Stimulated activated CD8-positive, alpha-beta memory T cell treated with anti-CD3 and anti-CD28 coated beads, Interleukin-15, amount 100 ng/mL, for 24 hours (primary cell): ENCODE results near the gene ANKRD55.
"Not testable (repeated sequence)": the region's sequence is repeated elsewhere in the genome, so short reads cannot be mapped to it uniquely, and the experiment has no call there.

Experiments
- DNase-seq: peaks from one replicate; pipeline ENCODE4 v3.0.0-alpha.2; 2020; ENCODE audit warnings: low read depth

The ANKRD55 gene

DNA sequence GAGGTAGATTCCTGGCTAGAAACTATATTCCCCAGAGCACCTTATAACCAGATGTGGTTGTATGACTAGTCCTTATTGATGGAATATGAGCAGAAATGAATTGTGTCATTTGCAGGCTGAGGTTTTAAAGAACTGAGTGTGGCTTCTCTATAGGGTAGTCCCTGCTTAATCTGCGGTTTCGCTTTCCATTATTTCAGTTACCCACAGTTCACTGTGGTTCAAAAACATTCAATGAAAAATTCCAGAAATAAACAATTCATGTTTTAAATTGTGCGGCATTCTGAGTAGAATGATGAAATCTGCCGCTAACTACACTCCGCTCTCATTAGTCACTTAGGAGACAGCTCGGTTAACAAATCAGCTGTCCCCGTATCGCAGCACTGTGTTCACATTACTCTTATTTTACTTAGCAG lies 65.1 kb downstream of the ANKRD55 start:
- DNase-seq: no peak

DNA sequence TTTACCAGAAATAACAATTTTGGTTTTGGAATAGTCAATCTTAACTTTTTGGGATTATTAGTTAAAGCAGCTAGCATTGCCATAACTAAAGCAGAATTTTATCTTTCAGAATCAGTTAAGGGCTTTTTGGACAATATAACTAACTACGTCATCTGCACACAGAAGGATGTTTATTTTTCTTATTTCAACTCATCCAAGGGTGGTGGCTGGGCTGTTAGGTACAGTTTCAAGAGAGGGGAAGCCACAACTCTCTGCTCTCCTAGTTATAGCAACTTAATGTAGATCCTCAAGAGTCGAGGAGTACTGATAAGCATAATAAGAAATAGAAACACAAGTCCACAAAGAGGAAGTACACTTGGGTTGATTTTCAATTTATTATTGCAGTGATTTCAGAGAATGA lies 65.6 kb downstream of the ANKRD55 start:
- no peak for DNase-seq

DNA sequence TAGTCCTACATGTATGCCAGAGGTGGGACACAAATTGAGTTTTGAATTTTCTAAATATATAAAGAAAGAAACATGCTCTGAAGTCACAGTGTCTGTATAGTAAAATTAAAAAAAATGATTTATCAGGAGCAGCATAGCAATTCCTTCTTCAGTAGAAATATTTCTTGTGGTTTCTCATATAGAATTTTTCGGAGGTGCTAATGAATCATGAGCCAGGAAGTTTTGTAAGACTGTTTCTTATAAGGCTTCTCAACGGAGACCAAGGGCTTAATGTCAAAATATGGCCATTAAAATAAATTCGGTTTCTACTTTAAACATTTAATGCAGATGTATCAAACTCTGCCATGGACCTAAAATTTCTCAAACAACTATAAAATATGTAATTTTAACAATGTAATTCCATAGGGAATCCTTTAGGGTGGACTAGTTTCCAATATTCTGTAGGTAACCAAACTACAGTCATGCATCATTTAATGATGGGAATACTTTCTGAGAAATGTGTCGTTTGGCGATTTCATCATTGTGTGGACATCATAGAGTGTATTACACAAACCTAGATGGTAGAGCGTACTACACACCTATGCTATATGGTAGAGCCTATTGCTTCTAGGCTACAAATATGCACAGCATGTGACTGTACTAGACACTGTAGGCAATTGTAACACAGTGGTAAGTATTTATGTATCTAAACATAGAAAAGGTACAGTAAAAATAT lies 66.3 kb downstream of the ANKRD55 start:
- DNase-seq: no peak

DNA sequence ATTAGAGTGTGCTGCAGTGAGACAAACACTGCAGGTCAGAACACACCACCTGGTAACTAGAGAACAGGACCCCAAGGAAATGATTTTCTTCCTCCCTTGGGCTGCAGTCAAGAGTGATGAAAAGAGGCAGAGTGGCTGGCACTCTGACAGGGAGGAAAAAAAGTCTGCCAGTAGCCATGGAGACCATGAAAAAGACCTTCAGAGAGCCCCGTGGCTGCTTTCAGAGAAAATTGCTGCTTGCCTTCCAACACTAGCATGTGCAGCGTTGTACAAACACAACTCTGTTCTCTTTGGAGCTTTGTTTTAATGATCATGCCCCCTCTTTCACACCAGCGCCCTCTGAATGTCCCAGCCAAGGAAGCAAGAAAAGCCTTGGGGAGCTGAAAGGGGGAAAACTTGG lies 68.8 kb downstream of the ANKRD55 start:
- no peak for DNase-seq

DNA sequence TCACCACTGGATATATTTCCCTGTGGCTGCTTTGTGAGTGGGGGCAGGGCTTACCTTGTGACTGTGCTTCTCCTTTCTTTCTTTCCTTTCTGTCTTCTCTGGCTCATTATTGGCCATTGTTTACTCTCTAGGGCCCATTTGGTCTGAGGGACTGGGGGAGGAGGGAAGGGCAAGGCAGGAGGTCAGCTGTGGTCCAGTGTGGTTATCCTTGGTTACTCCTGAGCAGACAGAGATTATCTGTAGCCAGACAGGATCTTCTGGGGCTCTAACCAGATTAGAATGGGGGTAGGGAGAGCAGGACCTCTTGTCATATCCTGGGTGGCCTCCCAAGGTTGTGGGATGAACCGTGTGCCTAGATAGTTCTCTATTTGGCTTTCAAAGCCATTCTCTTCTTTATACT lies 71.2 kb downstream of the ANKRD55 start:
- no peak for DNase-seq

DNA sequence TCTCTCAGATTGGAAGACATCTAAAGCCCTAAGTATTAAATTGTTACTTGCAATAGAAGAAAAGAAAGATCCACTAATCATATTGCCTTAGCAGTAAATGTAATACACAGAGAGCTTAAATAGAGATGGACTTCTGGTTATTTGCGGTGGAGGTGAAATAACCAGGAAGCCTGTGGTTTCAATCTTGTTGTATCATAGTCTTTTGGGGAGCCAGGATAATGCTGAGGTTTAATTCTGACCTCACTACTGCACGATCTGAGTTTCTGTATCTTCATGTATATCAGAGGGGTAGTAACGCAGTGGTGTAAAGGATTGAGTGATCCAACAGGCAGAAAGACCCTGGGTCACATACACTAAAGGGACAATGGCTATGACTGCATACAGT lies 71.7 kb downstream of the ANKRD55 start:
- no peak for DNase-seq

DNA sequence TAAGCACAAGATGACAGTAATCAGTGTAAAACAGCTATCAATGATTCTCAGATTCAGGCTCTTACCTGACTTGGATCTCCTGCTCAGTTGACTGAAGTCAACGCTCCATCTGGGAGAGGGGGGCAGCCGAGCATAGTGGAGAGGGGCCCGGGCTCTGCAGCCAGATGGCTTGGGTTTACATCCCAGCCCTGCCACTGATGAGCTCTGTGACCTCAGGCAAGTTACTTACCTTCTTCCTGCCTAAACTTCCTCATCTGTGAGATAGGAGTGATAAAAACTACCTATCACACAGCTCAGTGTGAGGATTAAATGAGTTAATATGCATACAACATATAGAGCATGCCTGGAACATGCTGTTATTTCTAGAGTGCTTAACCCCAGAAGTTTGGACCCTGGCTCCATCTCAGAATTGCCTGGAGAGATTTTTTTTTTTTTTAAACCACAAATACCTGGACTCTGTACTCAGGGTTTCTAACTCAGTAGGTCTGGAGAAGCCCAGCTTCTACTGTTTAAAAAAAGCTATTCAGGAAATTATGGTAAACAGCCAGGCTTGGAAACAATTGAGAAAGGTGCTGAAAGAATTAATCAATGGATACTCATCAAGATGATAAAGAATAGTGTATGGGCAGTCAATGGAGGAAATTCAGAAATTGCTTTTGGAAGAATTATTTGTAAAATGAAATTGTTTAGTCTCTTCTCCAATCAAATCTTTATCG lies 72.2 kb downstream of the ANKRD55 start:
- DNase-seq: no peak

DNA sequence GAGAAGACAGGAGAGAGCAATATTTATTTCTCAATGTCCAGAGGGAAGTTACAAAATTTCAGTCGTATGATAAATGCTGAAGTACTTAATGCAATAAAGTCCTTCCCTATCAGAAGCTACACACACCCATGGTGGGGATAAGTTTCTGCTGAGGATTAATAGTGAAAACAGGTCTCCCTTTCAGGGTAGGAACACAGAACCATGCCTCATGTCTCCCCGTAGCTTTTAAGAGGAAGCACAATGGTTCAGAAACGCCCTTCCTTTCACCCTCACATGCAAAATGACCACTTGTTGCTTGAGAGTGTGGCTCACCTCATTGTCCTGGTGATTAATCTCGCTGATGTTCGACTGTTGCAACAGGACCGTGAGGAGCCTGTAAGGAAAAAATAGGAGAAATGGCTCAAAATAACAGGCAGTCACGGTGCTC lies 73.6 kb downstream of the ANKRD55 start:
- no peak for DNase-seq

DNA sequence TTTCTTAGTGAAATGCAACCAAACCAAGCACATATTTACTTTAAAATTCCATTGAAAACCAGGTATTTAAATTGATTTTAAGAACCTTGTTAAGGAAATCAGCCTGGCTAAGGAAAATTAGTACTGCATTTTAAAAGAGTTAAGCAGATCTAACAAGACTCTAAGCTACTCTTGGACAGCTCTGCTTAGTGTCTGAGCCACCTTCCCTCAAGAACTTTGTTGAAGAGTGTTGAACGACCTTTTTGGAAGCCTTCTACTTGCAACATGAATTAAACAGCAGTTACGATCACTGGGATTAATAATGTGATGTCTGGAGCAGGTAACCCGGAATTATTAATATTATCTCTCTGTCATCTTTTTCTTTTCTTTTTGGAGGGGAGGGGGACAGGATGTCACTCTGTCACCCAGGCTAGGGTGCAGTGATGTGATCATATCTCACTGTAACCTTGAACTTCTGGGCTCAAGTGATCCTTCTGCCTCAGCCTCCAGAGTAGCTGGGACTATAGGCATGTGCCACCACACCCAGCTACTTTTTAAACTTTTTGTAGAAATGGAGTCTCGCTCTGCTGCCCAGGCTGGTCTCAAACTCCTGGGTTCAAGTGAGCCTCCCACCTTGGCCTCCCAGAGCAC lies 74.7 kb downstream of the ANKRD55 start:
- no peak for DNase-seq

DNA sequence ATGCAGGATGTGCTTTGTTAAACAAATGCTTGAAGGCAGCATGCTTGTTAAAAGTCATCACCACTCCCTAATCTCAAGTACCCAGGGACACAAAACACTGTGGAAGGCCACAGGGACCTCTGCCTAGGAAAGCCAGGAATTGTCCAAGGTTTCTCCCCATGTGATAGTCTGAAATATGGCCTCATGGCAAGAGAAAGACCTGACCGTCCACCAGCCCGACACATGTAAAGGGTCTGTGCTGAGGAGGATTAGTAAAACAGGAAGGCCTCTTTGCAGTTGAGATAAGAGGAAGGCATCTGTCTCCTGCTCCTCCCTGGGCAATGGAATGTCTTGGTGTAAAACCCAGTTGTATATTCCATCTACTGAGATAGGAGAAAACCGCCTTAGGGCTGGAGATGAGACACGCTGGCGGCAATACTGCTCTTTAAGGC lies 75.9 kb downstream of the ANKRD55 start:
- DNase-seq: not testable (repeated sequence)

DNA sequence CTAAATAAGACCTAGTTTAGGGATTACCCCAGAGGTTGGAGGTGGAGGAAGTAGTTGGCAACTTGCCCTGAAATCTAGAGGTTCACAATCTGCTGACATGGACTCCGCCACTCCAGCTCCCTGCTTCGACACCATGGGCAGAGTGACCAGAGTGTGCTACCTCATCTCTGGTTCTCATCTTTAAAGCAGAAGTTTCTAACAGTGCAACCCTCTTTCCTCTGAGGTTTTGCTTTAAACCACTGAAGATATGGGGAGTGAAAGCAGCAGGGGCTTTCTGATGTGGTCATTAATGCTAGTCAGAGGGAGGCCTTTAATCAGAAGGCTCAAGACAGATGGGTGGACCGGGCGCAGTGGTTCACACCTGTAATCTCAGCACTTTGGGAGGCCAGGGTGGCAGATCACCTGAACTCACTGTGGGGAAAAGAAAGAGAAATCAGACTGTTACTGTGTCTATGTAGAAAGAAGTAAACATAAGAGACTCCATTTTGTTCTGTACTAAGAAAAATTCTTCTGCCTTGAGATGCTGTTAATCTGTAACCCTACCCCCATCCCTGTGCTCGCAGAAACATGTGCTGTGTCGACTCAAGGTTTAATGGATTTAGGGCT lies 76.4 kb downstream of the ANKRD55 start:
- DNase-seq: not testable (repeated sequence)

DNA sequence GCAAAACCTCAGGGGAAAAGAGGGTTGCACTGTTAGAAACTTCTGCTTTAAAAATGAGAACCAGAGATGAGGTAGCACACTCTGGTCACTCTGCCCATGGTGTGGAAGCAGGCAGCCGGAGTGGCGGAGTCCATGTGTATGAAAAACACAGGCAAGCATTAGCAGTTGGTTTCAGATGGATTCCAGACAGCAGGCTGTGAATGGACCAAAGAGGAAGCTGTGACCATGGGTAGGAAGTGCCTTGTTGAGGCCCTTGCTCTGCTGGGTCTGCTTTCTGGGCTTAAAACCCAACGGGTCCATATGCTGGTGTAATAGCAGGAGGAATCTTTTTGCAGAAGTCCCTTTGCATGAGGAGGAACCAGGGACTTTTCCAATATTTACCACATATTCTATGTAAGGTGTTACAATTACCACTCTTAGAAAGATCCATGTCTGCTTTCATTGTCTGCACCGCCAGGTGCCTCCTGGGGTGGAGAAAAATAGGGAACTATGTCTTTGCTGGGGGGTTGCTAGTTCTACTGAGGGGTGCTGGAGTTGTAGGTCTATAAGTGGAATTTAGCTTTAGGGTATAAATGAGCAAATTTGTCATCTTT lies 77.0 kb downstream of the ANKRD55 start:
- DNase-seq: no peak

DNA sequence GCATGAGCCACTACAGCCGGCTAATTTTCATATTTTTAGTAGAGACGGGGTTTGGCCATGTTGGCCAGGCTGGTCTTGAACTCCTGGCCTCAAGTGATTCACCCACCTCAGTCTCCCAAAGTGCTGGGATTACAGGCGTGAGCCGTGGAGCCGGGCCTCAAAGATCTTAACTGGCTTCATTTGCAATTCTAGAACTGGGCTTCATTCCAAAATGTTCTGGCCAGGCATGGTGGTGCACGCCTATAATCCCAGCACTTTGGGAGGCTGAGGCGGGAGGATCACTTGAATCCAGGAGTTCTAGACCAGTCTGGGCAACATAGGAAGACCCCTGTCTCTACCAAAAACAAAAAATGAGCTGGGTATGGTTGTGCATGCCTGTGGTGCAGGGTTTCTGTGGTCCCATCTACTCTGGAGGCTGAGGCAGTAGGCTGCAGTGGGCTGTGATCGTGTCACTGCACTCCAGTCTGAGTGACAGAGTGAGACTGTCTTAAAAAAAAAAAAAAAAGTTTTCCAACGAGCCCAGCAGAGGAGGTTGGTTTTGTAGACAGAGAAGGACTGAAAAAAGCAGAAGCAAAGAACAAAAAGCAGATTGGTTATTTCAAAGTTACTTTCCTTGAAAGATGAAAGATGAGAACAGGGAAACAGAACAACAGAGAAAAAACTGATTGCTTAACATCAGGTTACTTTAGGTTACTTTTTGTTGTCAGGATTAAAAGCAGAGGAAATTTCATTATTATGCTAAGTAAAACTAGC lies 78.2 kb downstream of the ANKRD55 start:
- DNase-seq: no peak

DNA sequence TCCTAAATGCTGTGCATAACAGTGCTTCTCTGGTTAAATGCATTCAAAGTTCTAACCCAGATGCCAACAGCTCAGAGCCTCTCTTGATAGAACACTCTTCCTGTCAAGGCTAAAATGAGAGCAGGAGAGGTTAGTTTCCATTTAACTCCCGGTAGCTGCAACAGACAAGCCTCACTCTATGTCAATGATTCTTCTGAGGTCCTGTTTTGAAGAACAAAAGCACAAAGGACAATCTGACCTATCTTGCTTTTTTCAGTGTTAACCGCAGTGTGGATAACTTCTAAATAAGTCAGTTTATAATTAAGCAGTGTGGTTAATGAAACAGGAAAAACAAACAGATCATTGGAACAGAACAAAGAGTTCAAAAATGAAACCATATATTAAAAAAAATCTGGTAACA lies 80.7 kb downstream of the ANKRD55 start:
- no peak for DNase-seq

DNA sequence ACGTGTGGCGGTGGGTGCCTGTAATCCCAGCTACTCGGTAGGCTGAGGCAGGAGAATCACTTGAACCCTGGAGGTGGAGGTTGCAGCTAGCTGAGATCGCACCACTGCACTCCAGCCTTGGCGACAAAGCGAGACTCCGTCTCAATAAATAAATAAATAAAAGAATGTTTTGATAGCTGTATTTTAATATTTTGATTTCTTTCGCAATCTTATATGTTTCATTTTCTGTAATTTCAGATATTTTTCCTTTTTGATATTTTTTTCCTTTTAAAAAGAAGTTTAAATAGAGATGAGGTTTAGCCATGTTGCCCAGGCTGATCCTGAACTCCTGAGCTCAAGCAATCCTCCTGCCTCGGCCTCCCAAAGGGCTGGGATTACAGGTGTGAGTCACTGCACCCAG lies 82.4 kb downstream of the ANKRD55 start:
- not testable (repeated sequence) for DNase-seq

DNA sequence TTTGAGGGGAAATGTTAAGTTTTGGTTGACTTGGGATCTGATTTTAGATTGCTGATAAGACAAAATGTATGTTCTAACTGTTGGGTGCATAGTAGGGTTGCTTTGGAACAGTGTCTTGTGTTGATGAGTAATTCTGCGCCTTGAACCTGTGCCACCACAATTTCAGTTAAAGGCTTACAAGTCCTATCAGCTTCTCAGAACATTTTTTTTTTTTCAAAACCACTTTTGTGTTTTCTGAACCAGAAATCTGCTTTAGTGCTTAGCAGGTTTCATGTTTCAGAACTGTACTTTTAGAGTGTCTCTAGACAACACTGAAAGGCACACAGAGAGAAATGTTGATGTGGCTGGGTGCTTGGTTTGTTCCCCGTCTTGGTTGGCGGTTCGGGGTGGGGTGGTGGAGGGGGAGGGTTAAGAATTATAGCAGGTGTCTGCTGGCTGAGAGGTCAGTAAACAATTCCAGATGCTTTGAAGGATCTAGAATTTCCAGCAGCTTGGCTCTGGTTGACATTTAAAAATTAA lies 84.6 kb downstream of the ANKRD55 start:
- no peak for DNase-seq

DNA sequence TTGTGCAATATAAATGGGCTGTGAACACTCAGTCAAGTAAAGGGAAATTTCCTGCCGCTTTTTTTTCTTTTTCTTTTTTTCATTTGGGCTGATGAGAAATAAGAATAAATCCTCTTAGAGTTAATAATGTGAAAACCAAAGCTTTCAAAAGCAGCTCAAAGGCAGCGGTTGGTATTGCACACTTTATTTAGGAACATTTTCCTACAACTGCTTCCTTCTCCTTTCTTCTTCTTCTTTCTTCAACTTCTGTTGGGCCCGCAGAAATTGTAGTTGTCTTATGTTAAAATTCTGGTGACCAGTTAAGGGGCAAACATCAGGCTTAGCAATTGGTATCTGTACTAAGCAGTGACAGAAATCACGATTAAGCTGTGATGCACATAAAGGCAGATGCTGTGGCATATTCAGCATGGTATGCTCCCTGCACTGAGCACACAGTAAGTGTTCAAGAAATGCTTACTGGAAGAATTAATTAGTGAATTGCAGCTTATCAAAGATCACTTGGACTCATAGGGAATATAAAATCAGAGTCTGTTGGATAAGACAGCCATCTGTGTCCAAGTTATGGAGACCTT lies 85.4 kb downstream of the ANKRD55 start:
- no peak for DNase-seq

DNA sequence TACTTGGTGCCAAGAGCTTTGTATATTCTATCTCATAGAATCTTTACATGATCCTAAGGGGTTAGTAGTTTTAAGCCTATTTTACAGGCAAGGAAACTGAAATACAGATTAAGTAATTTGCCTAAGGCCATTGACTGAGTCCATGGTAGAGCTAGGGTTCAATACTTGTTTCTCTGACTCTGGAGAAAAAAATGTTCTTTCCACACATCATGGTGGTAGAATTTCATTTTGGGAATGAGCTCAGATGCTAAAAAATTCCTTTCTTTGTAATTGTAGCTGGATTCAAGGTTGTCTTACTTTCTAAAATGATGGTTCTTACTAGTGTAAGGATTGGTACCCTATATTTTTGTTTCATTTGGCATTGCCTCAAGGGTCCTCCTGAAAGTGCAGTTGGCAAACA lies 86.0 kb downstream of the ANKRD55 start:
- no peak for DNase-seq

DNA sequence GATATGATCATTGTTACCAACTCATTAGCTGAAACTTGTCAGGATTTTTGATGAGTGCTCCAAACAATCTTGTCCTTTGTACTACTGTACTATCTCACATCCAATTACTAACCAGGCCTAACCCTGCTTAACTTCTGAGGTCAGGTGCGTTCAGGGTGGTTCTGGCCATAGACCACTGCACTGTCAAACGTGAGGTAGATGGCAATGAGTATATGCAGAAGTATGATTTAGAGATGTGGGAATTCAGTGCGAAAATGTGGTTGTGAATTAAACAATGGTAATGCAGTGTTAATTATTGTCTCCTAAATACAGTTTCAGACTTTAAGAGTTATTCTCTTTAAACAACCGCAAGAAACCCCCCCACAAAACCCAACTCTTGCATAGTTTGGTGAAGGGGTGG lies 86.5 kb downstream of the ANKRD55 start:
- no peak for DNase-seq

DNA sequence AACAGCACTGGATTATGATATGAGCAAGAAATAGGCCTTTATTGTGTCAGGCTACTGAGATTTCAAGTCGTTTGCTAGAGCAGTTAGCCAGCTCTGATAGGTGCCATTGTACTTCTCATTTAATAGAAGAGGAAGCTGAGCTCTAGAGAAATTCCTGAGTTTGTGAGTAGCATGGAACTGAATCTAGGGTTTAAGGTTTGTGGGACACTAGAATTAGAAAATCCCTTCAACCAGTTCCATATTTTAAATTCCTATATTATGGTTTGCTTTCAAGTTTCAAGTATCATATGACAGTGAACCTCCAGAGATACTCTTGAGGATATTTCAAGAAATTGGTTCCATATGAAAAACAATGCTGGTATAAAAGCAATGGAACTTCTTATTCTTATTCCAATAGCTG lies 87.6 kb downstream of the ANKRD55 start:
- DNase-seq: no peak

DNA sequence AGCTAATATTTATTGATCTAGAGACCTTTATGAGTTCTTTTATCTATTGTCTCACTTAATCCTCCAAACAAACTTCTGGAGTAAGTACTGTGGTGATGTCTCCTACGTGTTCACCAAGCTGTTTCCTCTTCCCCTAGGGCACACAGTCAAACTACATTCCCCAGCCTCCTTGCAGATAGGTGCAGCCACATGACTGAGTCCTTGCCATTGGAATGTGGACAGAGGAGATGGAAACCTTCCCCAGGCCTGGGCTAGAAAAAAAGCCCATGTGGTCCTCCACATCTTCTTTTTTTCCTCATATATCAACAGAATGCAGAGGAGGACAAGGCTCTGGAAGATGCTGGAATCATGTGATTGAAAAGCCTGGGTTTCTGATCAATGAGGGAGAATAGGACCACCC lies 88.0 kb downstream of the ANKRD55 start:
- no peak for DNase-seq
